ENCODE measurements around the gene RNF187. TPM values are rescaled to one million over a fixed set of nuclear protein-coding genes. Genes with fewer than 3 reads are reported as not detected.

RNF187 gene
- total RNA-seq, 4 donors from 2014 or later = 20.8 to 26.5 (median 23.5) TPM

DNA sequence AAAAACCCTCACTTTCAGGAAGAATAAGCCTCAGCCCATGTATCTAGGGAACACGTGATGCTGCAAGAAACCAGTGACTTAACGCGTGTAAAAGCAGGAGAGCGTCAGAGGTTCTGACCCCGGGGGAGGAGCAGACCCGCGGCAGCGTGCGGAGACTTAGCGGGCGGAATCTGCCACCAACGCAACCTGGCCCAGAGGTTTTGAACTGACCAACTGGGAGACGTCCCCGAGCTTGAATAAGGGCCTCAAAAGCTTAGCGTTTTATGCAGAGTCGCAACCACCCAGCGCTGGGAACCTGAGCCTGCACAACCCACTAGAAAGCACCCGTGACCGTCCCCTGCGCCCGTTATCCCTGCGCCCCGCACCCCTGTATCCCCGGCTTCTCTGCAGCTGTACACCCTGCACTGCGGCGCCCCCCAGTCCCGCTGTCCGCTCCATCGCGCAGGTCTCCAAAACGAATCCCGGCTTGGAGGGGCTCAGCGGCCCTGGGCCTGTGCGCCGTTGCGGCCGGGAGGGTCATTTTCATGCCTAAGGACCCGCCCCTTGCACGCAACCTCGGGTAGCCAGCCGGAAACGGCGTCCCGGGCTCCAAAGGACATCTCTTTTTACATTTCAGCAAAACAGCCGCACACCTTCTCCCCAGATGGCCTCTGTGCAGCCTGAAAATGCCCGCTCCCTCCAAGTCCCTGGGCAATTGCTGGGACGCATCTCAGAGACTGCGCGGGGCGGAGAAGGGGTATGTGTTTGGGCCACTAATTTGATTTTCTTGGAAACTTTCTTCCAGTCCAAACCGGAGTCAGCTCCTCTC, 41.1 kb upstream of the RNF187 start:
- DNase-seq (ENCODE audit: low spot score) = no peak
- TF ChIP-seq, protein P1, sequence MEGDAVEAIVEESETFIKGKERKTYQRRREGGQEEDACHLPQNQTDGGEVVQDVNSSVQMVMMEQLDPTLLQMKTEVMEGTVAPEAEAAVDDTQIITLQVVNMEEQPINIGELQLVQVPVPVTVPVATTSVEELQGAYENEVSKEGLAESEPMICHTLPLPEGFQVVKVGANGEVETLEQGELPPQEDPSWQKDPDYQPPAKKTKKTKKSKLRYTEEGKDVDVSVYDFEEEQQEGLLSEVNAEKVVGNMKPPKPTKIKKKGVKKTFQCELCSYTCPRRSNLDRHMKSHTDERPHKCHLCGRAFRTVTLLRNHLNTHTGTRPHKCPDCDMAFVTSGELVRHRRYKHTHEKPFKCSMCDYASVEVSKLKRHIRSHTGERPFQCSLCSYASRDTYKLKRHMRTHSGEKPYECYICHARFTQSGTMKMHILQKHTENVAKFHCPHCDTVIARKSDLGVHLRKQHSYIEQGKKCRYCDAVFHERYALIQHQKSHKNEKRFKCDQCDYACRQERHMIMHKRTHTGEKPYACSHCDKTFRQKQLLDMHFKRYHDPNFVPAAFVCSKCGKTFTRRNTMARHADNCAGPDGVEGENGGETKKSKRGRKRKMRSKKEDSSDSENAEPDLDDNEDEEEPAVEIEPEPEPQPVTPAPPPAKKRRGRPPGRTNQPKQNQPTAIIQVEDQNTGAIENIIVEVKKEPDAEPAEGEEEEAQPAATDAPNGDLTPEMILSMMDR (IDR thresholded peaks at IDR 0.05) = no peak
- ATAC-seq (ENCODE audit: low FRiP score) = peak; percentile 91

GRCh38 chr1:228446852-228447251, 40.3 kb upstream of the RNF187 start:
- TF ChIP-seq, protein P1 (IDR thresholded peaks at IDR 0.05) = no peak
- ATAC-seq (ENCODE audit: low FRiP score) = no peak
- DNase-seq (ENCODE audit: low spot score) = no peak

DNA sequence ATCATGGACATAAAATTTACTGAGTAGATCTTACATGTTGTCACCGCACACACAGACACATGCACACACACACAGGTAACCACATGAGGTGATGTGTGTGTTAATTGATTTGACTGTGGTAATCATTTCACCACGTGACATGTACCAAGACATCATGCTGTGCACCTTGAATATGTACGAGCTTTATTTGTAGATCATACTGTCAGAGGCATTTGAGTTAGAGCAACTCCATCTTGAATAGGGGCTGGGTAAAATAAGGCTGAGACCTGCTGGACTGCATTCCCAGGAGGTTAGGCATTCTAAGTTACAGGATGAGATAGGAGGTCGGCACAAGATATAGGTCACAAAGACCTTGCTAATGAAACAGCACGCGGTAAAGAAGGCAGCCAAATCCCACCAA, 38.8 kb upstream of the RNF187 start:
- no peak for DNase-seq (ENCODE audit: low spot score)
- no peak for ATAC-seq (ENCODE audit: low FRiP score)
- TF ChIP-seq, protein P1 (IDR thresholded peaks at IDR 0.05) = no peak

DNA sequence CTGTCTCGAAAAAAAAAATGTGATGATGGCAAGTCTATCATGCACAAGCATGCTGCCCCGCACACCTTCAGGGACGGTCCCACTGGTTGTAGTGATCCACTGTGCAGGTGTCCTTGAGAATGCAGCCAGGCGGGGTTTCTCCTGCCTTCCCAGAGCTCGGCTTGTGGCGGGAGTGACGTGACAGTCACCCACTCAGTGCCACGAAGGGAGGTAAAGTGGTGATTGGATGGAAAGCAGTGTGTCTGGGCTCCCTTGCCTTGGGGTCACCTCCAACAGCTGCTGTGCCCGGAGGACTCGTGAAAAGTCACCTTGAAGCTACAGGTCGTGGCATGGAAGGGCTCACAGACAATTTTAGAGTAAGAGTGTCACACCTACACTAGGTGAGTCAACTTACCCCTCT, 37.0 kb upstream of the RNF187 start:
- DNase-seq (ENCODE audit: low spot score) = no peak
- TF ChIP-seq, protein P1 (IDR thresholded peaks at IDR 0.05) = no peak
- no peak for ATAC-seq (ENCODE audit: low FRiP score)

DNA sequence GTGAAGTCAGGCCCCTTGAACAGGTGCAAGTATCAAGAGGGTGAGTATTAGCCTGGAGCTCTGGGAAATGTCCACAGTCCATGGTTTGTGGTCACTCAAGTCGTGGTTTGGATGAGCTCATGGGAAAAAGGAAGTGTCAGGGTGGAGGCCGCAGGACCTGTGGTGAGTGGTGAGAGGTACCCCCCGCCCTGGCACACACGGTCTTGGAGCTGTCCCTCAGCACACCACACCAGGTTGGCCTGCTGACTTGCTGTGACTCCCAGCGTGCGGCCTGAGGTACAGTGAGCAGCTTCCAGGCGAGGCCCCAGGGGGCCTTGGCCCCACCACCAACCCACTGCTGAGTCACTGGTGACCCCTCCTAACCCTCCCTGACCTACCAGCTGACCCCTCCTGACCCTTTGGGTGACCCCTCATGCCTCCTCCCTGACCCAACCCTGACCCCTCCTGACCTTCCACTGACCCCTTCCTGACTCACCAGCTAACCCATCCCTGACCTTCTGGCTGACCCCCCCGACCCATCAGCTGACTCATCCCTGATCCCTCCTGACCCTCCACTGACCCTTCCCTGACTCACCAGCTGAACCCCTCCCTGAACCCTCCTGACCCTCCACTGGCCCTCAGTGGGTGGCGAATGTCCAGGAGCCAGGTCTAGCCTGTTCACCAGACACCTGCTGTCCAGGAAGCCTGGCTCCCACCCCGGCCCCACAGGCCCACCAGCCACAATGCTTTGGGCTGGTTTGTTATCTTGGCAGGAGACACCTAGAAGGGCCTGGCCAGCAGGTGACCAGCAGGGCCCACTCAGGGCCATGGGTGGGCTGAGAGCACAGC, 34.8 kb upstream of the RNF187 start:
- TF ChIP-seq, protein P1 (IDR thresholded peaks at IDR 0.05) = no peak
- ATAC-seq (ENCODE audit: low FRiP score) (peak; percentile 33), DNase-seq (ENCODE audit: low spot score) (no peak)

DNA sequence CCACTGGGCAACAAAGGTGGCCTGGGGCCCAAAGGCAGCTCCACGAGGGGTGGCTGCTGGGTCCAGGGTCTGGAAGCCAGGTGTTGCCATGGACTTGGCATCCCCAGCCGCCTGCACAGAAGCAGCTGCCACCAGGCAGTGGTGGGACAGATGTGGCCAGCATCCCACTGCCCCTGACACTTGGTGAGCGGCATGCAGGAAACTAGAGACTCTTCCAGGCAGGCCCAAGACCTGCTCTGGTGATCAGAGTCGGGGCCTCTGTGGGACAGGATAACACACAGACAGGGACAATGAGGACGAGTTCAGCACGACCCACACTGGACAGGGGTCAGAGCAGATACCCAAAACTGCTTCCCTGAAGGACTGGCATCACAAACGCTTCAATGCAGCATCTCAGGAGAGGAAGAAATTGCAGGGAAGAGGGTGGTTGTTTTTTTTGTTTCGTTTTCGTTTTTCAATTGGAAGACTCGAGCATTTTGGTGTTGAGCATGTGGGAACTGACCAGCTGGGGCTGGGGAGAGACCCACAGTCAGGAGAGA, 34.1 kb upstream of the RNF187 start:
- TF ChIP-seq, protein P1 (IDR thresholded peaks at IDR 0.05) = no peak
- DNase-seq (ENCODE audit: low spot score) (no peak), ATAC-seq (ENCODE audit: low FRiP score) (no peak)
